ENCODE data around the gene APC2. TPM values are rescaled to one million over a fixed set of nuclear protein-coding genes. Genes with fewer than 3 reads are reported as not detected.

Gene APC2
- total RNA-seq, 1 experiment from 2014 or later = 1.1 TPM

DNA sequence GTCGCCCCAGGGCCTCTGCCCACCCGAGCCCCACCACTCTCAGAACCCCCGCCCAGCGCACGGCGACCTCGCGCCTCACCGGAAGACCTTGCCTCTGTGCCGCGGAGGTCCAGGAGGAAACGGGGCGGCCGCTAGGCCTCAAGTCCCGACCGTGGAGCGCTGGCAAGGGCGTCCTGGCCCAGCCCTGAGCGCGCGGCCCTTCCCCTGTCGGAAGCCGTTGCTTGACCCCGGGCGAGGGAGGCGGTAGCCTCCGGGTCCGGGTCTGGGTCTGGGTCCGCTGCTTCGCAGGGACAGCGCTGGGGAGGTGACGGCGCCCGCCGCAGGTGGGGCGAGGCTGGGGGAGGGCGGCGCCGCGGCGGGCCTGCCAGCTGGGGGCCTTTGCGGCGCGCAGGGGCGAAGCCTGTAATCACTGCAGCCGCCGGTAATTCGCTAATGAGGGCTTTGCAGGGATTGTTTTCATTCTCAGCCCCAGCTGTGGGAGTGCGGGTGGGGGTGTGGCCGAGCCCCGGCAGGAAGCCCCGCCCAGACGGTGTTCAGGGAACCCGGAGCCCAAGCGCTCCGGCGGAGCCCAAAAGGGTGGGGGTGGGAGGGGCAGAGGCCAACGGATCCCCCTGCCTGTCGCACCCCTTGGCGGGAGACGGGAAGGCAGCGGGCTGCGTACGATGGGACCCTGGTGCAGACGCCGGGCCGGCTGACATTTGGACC, 20.5 kb downstream of the APC2 start:
- H3K4me3 ChIP-seq (ENCODE audit: low read length) = no peak overlapping the region
- peak; percentile 82 for DNase-seq
- no peak overlapping the region for H2AFZ ChIP-seq (ENCODE audit: low read length)
- no peak overlapping the region for H3K27ac ChIP-seq (ENCODE audit: low read length)
- no peaks in the 10 kb centered on the region for H3K9me2 ChIP-seq (replicated peaks; ENCODE audit: insufficient read depth, low read length)
- no peaks in the 10 kb centered on the region for H3K9me3 ChIP-seq (ENCODE audit: low read length)
- no peaks in the 10 kb centered on the region for H3K79me2 ChIP-seq (ENCODE audit: low read length)
- no peak overlapping the region for H3K9ac ChIP-seq (ENCODE audit: low read length)
- no peak overlapping the region for H3K4me2 ChIP-seq (ENCODE audit: low read depth, low read length, poor library complexity, severe bottlenecking)
- no peaks in the 10 kb centered on the region for H3K27me3 ChIP-seq (ENCODE audit: low read length)
- peaks cover 21% of the 10 kb centered on the region for H3K4me1 ChIP-seq (ENCODE audit: low read length)
- H4K20me1 ChIP-seq (ENCODE audit: insufficient read depth, low read depth, low read length) = peaks cover 44% of the 10 kb centered on the region; the same call in 1 of the 2 replicates
- no peaks in the 10 kb centered on the region for H3K36me3 ChIP-seq (ENCODE audit: insufficient read depth, low read length)

DNA sequence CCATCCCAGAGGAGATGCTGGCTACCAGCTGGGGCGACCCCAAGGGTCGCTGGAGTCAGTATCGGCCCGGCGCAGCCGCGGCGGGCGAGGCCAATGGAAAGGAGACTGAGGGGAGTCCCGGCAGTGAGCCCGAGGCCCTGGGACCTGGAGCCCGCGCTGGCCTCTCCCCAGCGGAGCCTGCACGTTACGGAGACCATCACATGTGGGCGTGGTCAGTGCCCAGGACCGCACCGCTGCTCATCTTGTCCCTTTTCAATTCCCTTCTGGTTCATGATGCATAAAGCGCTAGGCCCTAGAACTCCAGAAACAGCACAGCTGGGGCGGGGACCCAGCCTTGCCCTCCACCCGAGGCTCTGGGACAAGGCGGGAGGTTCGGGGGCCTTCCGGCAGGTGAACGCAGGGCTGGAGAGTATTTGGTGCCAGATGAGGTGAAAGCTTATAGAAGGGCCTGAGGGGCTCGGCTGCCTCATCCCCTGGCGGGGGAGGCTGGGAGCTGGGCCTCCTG, 21.1 kb downstream of the APC2 start:
- H3K27ac ChIP-seq (ENCODE audit: low read length) = no peak overlapping the region
- H2AFZ ChIP-seq (ENCODE audit: low read length) = no peak overlapping the region
- H3K9me2 ChIP-seq (replicated peaks; ENCODE audit: insufficient read depth, low read length) = no peaks in the 10 kb centered on the region
- no peak overlapping the region for H3K9ac ChIP-seq (ENCODE audit: low read length)
- no peak for DNase-seq
- H3K27me3 ChIP-seq (ENCODE audit: low read length) = no peaks in the 10 kb centered on the region
- H3K4me2 ChIP-seq (ENCODE audit: low read depth, low read length, poor library complexity, severe bottlenecking) = no peak overlapping the region
- no peak overlapping the region for H3K4me3 ChIP-seq (ENCODE audit: low read length)
- no peaks in the 10 kb centered on the region for H3K36me3 ChIP-seq (ENCODE audit: insufficient read depth, low read length)
- H3K4me1 ChIP-seq (ENCODE audit: low read length) = peaks cover 21% of the 10 kb centered on the region
- H3K9me3 ChIP-seq (ENCODE audit: low read length) = no peaks in the 10 kb centered on the region
- H3K79me2 ChIP-seq (ENCODE audit: low read length) = no peaks in the 10 kb centered on the region
- peaks cover 45% of the 10 kb centered on the region; the same call in 1 of the 2 replicates for H4K20me1 ChIP-seq (ENCODE audit: insufficient read depth, low read depth, low read length)

DNA sequence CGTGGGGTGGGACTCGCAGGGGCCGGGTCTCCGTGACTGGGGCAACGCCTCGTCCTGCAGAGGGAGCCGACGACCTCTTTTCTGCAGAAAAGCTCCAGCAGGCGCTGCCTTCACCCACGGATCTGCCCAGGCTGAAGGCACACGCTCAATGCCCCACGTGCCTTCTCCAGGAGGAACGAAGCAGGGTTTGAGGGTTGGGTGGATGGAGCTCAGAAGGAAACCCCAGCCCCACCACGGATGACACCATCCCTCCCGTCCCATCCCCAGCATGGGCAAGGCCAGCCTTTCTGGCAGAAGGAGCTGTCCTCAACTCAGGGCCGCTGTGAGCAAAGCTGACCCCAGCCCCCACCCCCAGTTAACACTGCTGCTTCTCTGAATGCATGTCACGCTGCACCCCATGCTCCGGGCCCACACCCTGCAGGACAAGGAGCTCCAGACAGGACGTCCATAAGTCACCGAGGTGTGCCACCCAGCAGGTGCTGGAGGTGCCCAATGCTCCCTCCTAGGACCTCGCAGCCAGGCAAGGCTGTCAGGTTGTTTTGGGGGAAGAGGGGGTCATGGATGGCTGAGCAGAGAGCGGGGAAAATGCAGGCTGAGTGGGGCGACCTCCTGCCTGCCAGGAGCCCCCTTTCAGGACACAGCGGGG, 21.7 kb downstream of the APC2 start:
- Histone ChIP-seq H3K27ac (ENCODE audit: low read length) (no peak overlapping the region), H3K9me3 (ENCODE audit: low read length) (no peaks in the 10 kb centered on the region), H3K9ac (ENCODE audit: low read length) (0 out of 2 replicates have a peak overlapping the region, but pooled peaks have one; percentile 8), H3K27me3 (ENCODE audit: low read length) (no peaks in the 10 kb centered on the region), H3K79me2 (ENCODE audit: low read length) (no peaks in the 10 kb centered on the region), H2AFZ (ENCODE audit: low read length) (no peak overlapping the region), H3K4me3 (ENCODE audit: low read length) (no peak overlapping the region), H3K36me3 (ENCODE audit: insufficient read depth, low read length) (no peaks in the 10 kb centered on the region), H3K9me2 (replicated peaks; ENCODE audit: insufficient read depth, low read length) (no peaks in the 10 kb centered on the region), H4K20me1 (ENCODE audit: insufficient read depth, low read depth, low read length) (peaks cover 51% of the 10 kb centered on the region; the same call in 1 of the 2 replicates), H3K4me1 (ENCODE audit: low read length) (peaks cover 21% of the 10 kb centered on the region), H3K4me2 (ENCODE audit: low read depth, low read length, poor library complexity, severe bottlenecking) (no peak overlapping the region)
- peak; percentile 65 for DNase-seq

DNA sequence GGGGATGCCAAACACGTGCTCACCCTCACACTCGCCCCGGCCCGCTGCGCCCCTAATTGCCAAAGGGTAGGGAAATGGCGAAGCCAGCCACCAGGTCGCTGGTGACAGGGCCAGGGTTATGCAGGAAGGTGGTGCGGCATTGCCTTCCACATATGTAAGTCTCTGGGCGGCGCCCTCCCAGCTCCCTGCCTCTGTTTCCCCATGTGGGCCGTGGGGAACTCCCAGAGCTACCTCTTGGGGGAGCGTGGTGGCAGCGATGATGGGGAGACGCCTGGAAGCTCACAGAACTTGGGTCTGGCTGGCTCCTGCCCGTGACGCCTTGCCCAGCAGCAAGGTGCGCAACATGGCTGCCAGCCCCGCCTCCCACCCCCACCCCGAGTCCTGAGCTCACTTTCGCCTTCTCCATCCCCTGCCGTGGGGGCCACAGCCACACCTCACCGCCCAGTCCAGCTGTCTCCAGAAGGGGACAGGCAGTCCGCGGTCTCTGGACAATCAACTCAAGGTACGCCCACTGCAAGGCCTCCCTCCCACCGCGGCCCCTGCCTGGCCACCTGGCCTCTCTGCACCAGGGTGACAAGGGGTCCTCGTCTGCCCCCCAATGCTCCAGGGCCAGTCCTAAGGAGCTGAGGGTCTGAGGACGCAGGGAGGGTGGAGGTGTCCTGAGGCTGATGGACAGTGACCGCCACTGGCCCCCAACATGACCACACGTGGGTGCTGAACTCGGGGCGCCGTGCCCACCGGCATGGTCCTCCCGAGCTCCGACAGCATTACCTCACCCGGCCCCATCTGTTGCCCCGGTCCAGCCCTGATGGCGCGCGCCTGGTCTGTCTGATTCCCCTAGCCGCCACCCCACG, 22.5 kb downstream of the APC2 start:
- Histone ChIP-seq H3K4me3 (ENCODE audit: low read length) (no peak overlapping the region), H3K9me3 (ENCODE audit: low read length) (no peaks in the 10 kb centered on the region), H3K4me2 (ENCODE audit: low read depth, low read length, poor library complexity, severe bottlenecking) (no peak overlapping the region), H3K27ac (ENCODE audit: low read length) (no peak overlapping the region), H3K27me3 (ENCODE audit: low read length) (no peaks in the 10 kb centered on the region), H4K20me1 (ENCODE audit: insufficient read depth, low read depth, low read length) (peaks cover 55% of the 10 kb centered on the region; the same call in 1 of the 2 replicates), H2AFZ (ENCODE audit: low read length) (no peak overlapping the region), H3K36me3 (ENCODE audit: insufficient read depth, low read length) (peaks cover 4% of the 10 kb centered on the region; the same call in 1 of the 2 replicates), H3K79me2 (ENCODE audit: low read length) (peaks cover 3% of the 10 kb centered on the region), H3K4me1 (ENCODE audit: low read length) (peaks cover 24% of the 10 kb centered on the region), H3K9me2 (replicated peaks; ENCODE audit: insufficient read depth, low read length) (no peaks in the 10 kb centered on the region), H3K9ac (ENCODE audit: low read length) (no peak overlapping the region)
- DNase-seq = no peak

DNA sequence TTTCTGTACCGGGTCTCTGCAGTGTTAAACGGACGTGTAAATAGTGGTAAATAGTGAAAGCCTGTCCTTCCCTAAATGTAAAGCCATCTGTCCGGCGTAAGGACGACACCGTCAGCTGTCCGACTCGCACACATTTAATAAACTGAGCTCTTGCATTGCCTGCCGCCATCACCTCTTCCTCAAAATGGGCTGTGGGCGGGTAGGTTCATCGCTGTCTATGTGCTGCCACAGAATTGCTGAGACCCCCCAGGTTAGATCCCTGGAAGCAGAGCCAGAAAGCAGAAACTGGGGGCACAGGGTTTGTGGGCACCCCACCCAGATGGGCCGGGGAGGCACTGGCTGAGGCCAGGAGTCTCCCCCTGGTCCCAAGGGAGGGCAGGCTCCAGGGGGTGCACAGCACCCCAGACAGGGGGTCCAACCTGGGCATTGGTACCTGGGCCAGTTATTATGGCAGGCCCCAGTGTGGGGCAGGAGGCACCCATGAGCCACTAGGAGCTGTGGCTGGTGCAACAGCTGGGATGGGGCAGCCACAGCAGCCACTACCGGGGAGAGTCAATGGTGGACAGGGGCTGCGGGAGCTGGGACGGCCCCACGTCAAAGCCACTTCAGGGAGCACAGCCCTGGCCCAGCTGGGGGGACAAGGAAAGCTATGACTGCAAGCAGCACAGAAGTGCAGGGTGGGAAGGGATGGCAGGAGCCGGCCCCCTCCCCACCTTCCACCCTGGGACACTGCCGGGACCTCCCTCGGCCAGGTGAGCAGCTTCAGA, 23.3 kb downstream of the APC2 start:
- Histone ChIP-seq H3K27me3 (ENCODE audit: low read length) (no peaks in the 10 kb centered on the region), H3K79me2 (ENCODE audit: low read length) (peaks cover 10% of the 10 kb centered on the region), H3K9ac (ENCODE audit: low read length) (no peak overlapping the region), H3K36me3 (ENCODE audit: insufficient read depth, low read length) (peaks cover 4% of the 10 kb centered on the region; the same call in 1 of the 2 replicates), H4K20me1 (ENCODE audit: insufficient read depth, low read depth, low read length) (peaks cover 56% of the 10 kb centered on the region; the same call in 1 of the 2 replicates), H3K27ac (ENCODE audit: low read length) (no peak overlapping the region), H3K9me3 (ENCODE audit: low read length) (no peaks in the 10 kb centered on the region), H3K9me2 (replicated peaks; ENCODE audit: insufficient read depth, low read length) (no peaks in the 10 kb centered on the region), H2AFZ (ENCODE audit: low read length) (no peak overlapping the region), H3K4me2 (ENCODE audit: low read depth, low read length, poor library complexity, severe bottlenecking) (no peak overlapping the region), H3K4me1 (ENCODE audit: low read length) (peaks cover 27% of the 10 kb centered on the region), H3K4me3 (ENCODE audit: low read length) (no peak overlapping the region)
- no peak for DNase-seq

DNA sequence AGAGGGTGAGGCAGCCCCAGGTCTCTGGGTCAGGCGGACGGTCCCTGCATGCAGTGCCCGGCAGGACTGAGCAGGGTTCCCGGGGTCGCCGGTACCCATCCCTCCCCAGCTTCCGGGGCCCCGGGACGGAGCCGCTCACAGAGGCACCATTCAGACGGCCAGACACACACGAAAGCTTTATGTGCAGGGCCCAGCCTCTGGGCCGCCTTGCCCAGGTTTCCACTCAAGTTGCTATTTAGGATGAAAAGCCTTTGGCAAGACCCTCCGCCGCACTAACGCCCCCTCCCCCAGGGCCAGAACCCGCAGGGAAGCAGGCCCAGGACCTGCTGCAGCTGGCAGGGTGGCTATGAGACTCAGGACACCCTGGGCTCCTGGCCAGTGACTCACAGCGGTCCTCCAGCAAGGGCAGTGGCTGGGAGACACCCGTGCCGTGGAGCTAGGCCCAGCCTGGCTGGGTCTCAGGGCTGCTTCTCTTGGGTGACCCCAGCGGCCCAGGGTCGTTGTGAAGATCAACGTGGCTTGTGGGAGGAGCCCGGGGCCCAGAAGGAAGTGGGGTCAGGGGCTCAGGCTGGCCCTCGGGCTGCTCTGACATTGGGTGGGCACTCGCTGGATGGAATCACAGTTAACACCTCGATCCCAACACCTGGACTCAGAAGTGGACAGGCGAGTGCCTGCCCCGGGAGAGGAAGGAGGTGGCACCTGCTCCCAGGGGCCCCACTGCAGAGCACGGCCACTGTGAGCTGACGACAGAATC, 24.3 kb downstream of the APC2 start:
- no peak overlapping the region for H3K27ac ChIP-seq (ENCODE audit: low read length)

DNA sequence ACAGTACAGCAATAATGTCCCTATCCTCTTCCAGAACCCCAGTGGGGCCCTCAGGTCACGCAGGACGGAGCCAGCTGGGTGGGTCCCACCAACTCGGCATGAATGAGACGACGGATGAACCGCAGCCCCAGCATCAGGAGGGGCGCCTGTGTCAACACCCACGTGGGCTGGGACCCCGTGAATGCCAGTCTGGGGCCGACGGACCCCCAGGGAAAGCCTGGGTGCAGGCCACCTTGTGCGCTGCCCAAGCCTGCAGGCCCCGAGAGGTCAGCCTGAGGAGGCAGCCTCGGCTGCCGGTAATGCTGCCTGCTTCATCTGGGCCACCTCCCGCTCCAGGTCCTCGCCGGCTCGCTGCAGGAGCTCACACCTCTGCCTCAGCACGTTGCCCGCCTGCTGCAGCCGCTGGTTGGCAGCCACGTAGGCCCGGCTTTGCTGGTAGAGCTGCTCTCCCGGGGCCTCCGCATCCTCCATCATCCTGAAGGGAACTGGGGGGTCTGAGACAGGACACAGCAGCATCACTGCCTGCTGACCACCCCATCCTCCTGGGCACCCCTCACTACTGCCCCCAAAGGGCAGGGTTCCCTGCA, 24.9 kb downstream of the APC2 start:
- Histone ChIP-seq H3K4me1 (ENCODE audit: low read length) (peaks cover 28% of the 10 kb centered on the region), H3K9me3 (ENCODE audit: low read length) (no peaks in the 10 kb centered on the region), H3K4me2 (ENCODE audit: low read depth, low read length, poor library complexity, severe bottlenecking) (no peak overlapping the region), H3K9me2 (replicated peaks; ENCODE audit: insufficient read depth, low read length) (no peaks in the 10 kb centered on the region), H3K27ac (ENCODE audit: low read length) (no peak overlapping the region), H4K20me1 (ENCODE audit: insufficient read depth, low read depth, low read length) (peaks cover 54% of the 10 kb centered on the region; the same call in 1 of the 2 replicates), H2AFZ (ENCODE audit: low read length) (no peak overlapping the region), H3K27me3 (ENCODE audit: low read length) (no peaks in the 10 kb centered on the region), H3K9ac (ENCODE audit: low read length) (no peak overlapping the region), H3K36me3 (ENCODE audit: insufficient read depth, low read length) (peaks cover 4% of the 10 kb centered on the region; the same call in 1 of the 2 replicates), H3K79me2 (ENCODE audit: low read length) (peaks cover 15% of the 10 kb centered on the region), H3K4me3 (ENCODE audit: low read length) (no peak overlapping the region)
- peak; percentile 36 for DNase-seq

More for the DNA sequence above, 24.3 kb downstream of the APC2 start:
- H3K4me2 ChIP-seq (ENCODE audit: low read depth, low read length, poor library complexity, severe bottlenecking) = no peak overlapping the region
- H2AFZ ChIP-seq (ENCODE audit: low read length) = no peak overlapping the region
- peaks cover 15% of the 10 kb centered on the region for H3K79me2 ChIP-seq (ENCODE audit: low read length)
- no peaks in the 10 kb centered on the region for H3K9me2 ChIP-seq (replicated peaks; ENCODE audit: insufficient read depth, low read length)
- H3K4me3 ChIP-seq (ENCODE audit: low read length) = no peak overlapping the region
- peaks cover 4% of the 10 kb centered on the region; the same call in 1 of the 2 replicates for H3K36me3 ChIP-seq (ENCODE audit: insufficient read depth, low read length)
- DNase-seq = no peak
- peaks cover 56% of the 10 kb centered on the region; the same call in 1 of the 2 replicates for H4K20me1 ChIP-seq (ENCODE audit: insufficient read depth, low read depth, low read length)
- no peaks in the 10 kb centered on the region for H3K27me3 ChIP-seq (ENCODE audit: low read length)
- no peaks in the 10 kb centered on the region for H3K9me3 ChIP-seq (ENCODE audit: low read length)
- H3K4me1 ChIP-seq (ENCODE audit: low read length) = peaks cover 25% of the 10 kb centered on the region
- H3K9ac ChIP-seq (ENCODE audit: low read length) = no peak overlapping the region
